Keratinocyte (primary cell): ENCODE results near the gene DPP10. TPM values are rescaled to one million over a fixed set of nuclear protein-coding genes. Genes with fewer than 3 reads are reported as not detected.

ENCODE experiments used
- DNase-seq: peaks from one replicate; pipeline ENCODE4 v3.0.0-alpha.2; 2011; ENCODE audit warnings: low read depth, missing footprints, low spot score
- FAIRE-seq: peaks from 2 replicates; lab custom pipeline; 2011; peaks lifted over from hg19 to GRCh38; lab: Jason Lieb, UNC
- H2AFZ ChIP-seq: 2 replicates; pipeline ENCODE4 v1.6.0; 2012; ENCODE audit warnings: low read length, control low read depth, inconsistent platforms; ENCODE audit not compliant: control insufficient read depth
- H3K27ac ChIP-seq: 2 replicates; pipeline ENCODE4 v1.5.1; 2011; ENCODE audit warnings: low read length; ENCODE audit not compliant: control insufficient read depth, insufficient read depth
- H3K27me3 ChIP-seq: 3 replicates; pipeline ENCODE4 v1.6.0; 2011; ENCODE audit warnings: low read length; ENCODE audit not compliant: control insufficient read depth, insufficient read depth; ENCODE audit errors: extremely low read depth
- H3K36me3 ChIP-seq, 2 experiments: 2 replicates in 1 of 2; 3 replicates in 1 of 2; pipeline ENCODE4 v1.5.1; 2011; ENCODE audit warnings: low read length in 2 of 2, mild to moderate bottlenecking in 1 of 2; ENCODE audit not compliant: control insufficient read depth in 2 of 2, insufficient read depth in 2 of 2; ENCODE audit errors: extremely low read depth in 1 of 2
- H3K4me1 ChIP-seq: 3 replicates; pipeline ENCODE4 v1.5.1; 2011; ENCODE audit warnings: low read length; ENCODE audit not compliant: control insufficient read depth, insufficient read depth; ENCODE audit errors: extremely low read depth
- H3K4me2 ChIP-seq: 3 replicates; pipeline ENCODE4 v1.6.0; 2011; ENCODE audit warnings: low read depth, low read length; ENCODE audit not compliant: control insufficient read depth, insufficient read depth; ENCODE audit errors: extremely low read depth
- H3K4me3 ChIP-seq, 3 experiments: fragments of 200-600 bp in 1 of 3; sonication (generic) in 1 of 3; 2 replicates in 2 of 3; 3 replicates in 1 of 3; pipeline ENCODE4 v1.5.1; 2011 to 2016; ENCODE audit warnings: low read length in 3 of 3, mild to moderate bottlenecking in 3 of 3, control low read depth in 2 of 3, inconsistent platforms in 1 of 3, low read depth in 1 of 3, mixed read lengths in 1 of 3, mixed run types in 1 of 3, moderate library complexity in 1 of 3; ENCODE audit not compliant: control insufficient read depth in 2 of 3, insufficient read depth in 2 of 3; ENCODE audit errors: extremely low read depth in 1 of 3
- H3K79me2 ChIP-seq: 2 replicates; pipeline ENCODE4 v1.6.0; 2012; ENCODE audit warnings: low read length; ENCODE audit not compliant: control insufficient read depth, insufficient read depth
- H3K9ac ChIP-seq: 3 replicates; pipeline ENCODE4 v1.6.0; 2011; ENCODE audit warnings: low read length; ENCODE audit not compliant: control insufficient read depth, insufficient read depth; ENCODE audit errors: extremely low read depth
- H3K9me1 ChIP-seq: 3 replicates; pipeline ENCODE4 v1.6.0; 2011; ENCODE audit warnings: low read length; ENCODE audit not compliant: control insufficient read depth, insufficient read depth; ENCODE audit errors: extremely low read depth
- H3K9me3 ChIP-seq: 2 replicates; pipeline ENCODE4 v1.5.1; 2012; ENCODE audit warnings: low read depth, low read length; ENCODE audit not compliant: control insufficient read depth
- H4K20me1 ChIP-seq: 3 replicates; pipeline ENCODE4 v1.6.0; 2011; ENCODE audit warnings: low read length; ENCODE audit not compliant: control insufficient read depth, insufficient read depth; ENCODE audit errors: extremely low read depth
- CTCF ChIP-seq, 3 experiments: IDR thresholded peaks in 1 of 3; conservative IDR thresholded peaks in 1 of 3; optimal IDR thresholded peaks in 1 of 3; 2 replicates in 2 of 3; 3 replicates in 1 of 3; pipeline versions ENCODE3 to v1.5.1; 2011; ENCODE audit warnings: low read length in 3 of 3, mild to moderate bottlenecking in 3 of 3, moderate library complexity in 2 of 3, control low read depth in 1 of 3, inconsistent platforms in 1 of 3; ENCODE audit not compliant: insufficient read depth in 2 of 3; ENCODE audit errors: extremely low read depth in 1 of 3
- EZH2 ChIP-seq: IDR thresholded peaks from one replicate; pipeline ENCODE4 v1.6.1; 2012; ENCODE audit warnings: inconsistent platforms, mild to moderate bottlenecking, low read length, moderate library complexity
- dilution Hi-C: fragments of 300-500 bp; cut with MboI; formaldehyde crosslinking; loops from one replicate; pipeline ENCODE4 v1.7.0; 2020; ENCODE audit warnings: low sequenced_read_pairs; ENCODE audit not compliant: extremely low pct_ligation_motif_present
- polyA plus RNA-seq, 5 experiments: library from polyadenylated mRNA; depleted of rRNA in 3 of 5; stranded (reverse) in 3 of 5; stranded (forward) in 1 of 5; unstranded in 1 of 5; fragments of >200 nt; gene quantifications; 1 replicate in 1 of 5; 2 replicates in 3 of 5; 3 replicates in 1 of 5; pipeline versions ENCODE4 v1.2.1 to v1.2.3, GENCODE V29; 2011 to 2012; ENCODE audit warnings: missing spikeins in 2 of 5, low read depth in 1 of 5, low replicate concordance in 1 of 5

The DPP10 gene
- polyA plus RNA-seq, 1 donor (not counting 4 experiments of a cell fraction or from before 2014, with no cell fraction given) = not detected

GRCh38 chr2:115848192-115848591 lies 1405.8 kb downstream of the DPP10 start:
- Histone ChIP-seq H3K36me3 (no peaks in the 10 kb centered on the region), H3K9me3 (no peaks in the 10 kb centered on the region), H3K9ac (no peak overlapping the region), H3K79me2 (no peaks in the 10 kb centered on the region), H3K4me3 (no peak overlapping the region), H3K27me3 (no peaks in the 10 kb centered on the region), H3K4me2 (no peak overlapping the region), H3K27ac (no peak overlapping the region), H2AFZ (no peak overlapping the region), H3K9me1 (no peaks in the 10 kb centered on the region), H3K4me1 (no peaks in the 10 kb centered on the region), H4K20me1 (no peaks in the 10 kb centered on the region)
- TF ChIP-seq EZH2 (no peak), CTCF (optimal IDR thresholded peaks at IDR 0.05 in 1 of 3, IDR thresholded peaks at IDR 0.05 in 1 of 3, conservative IDR thresholded peaks at IDR 0.05 in 1 of 3; ENCODE audit: extremely low read depth in 1 of 3, insufficient read depth in 2 of 3, low read length in 3 of 3) (no peak)
- DNase-seq (no peak), FAIRE-seq (no peak)
- dilution Hi-C loops = no loop called here

GRCh38 chr2:115867024-115867423 lies 1424.6 kb downstream of the DPP10 start:
- H3K9me3 ChIP-seq = no peaks in the 10 kb centered on the region
- dilution Hi-C loops = no loop called here
- no peak overlapping the region for H2AFZ ChIP-seq
- no peaks in the 10 kb centered on the region for H4K20me1 ChIP-seq
- H3K4me2 ChIP-seq = no peak overlapping the region
- DNase-seq (no peak), FAIRE-seq (no peak)
- no peak overlapping the region for H3K4me3 ChIP-seq
- H3K27me3 ChIP-seq = no peaks in the 10 kb centered on the region
- H3K79me2 ChIP-seq = no peaks in the 10 kb centered on the region
- no peaks in the 10 kb centered on the region for H3K9me1 ChIP-seq
- no peaks in the 10 kb centered on the region for H3K4me1 ChIP-seq
- no peaks in the 10 kb centered on the region for H3K36me3 ChIP-seq
- H3K9ac ChIP-seq = no peak overlapping the region
- TF ChIP-seq EZH2 = no peak
- no peak overlapping the region for H3K27ac ChIP-seq

- Histone ChIP-seq H4K20me1 (no peaks in the 10 kb centered on the region), H3K9me3 (no peaks in the 10 kb centered on the region), H3K9ac (no peak overlapping the region), H3K9me1 (no peaks in the 10 kb centered on the region), H3K4me3 (no peak overlapping the region), H3K4me2 (no peak overlapping the region), H3K27me3 (no peaks in the 10 kb centered on the region), H2AFZ (no peak overlapping the region), H3K27ac (no peak overlapping the region), H3K4me1 (no peaks in the 10 kb centered on the region), H3K79me2 (no peaks in the 10 kb centered on the region), H3K36me3 (no peaks in the 10 kb centered on the region)
- TF ChIP-seq CTCF (optimal IDR thresholded peaks at IDR 0.05 in 1 of 3, IDR thresholded peaks at IDR 0.05 in 1 of 3, conservative IDR thresholded peaks at IDR 0.05 in 1 of 3; ENCODE audit: extremely low read depth in 1 of 3, insufficient read depth in 2 of 3, low read length in 3 of 3) = no peak
- TF ChIP-seq EZH2 = no peak
- DNase-seq (no peak), FAIRE-seq (no peak)
- dilution Hi-C loops = no loop called here
These were observed 1432.0 kb downstream of the DPP10 start for GRCh38 chr2:115874427-115874826.
